ENCODE measurements around the gene SEC24D. TPM values are rescaled to one million over a fixed set of nuclear protein-coding genes. Genes with fewer than 3 reads are reported as not detected.

The SEC24D gene
- total RNA-seq, 1 donor from 2014 or later: 48.5 TPM

- TF ChIP-seq CTCF (IDR thresholded peaks at IDR 0.05; ENCODE audit: insufficient read depth, low read length, poor library complexity, severe bottlenecking): no peak
- no peak overlapping the region for H3K4me3 ChIP-seq (ENCODE audit: low read depth, low read length)
- DNase-seq (ENCODE audit: low read depth): no peak
- no peaks in the 10 kb centered on the region for H3K27me3 ChIP-seq (ENCODE audit: control insufficient read depth, insufficient read depth, low read length)
- peaks cover 1% of the 10 kb centered on the region for H3K36me3 ChIP-seq (ENCODE audit: control insufficient read depth, insufficient read depth, low read length)
These were observed 93.9 kb downstream of the SEC24D start for GRCh38 chr4:118742050-118742449.

- no peak for TF ChIP-seq CTCF (IDR thresholded peaks at IDR 0.05; ENCODE audit: insufficient read depth, low read length, poor library complexity, severe bottlenecking)
- Histone ChIP-seq H3K4me3 (ENCODE audit: low read depth, low read length) (no peak overlapping the region), H3K27me3 (ENCODE audit: control insufficient read depth, insufficient read depth, low read length) (no peaks in the 10 kb centered on the region), H3K36me3 (ENCODE audit: control insufficient read depth, insufficient read depth, low read length) (peaks cover under 1% of the 10 kb centered on the region)
- DNase-seq (ENCODE audit: low read depth): no peak
These were observed 94.5 kb downstream of the SEC24D start for GRCh38 chr4:118741301-118741855.

- DNase-seq (ENCODE audit: low read depth): no peak
- no peaks in the 10 kb centered on the region for H3K27me3 ChIP-seq (ENCODE audit: control insufficient read depth, insufficient read depth, low read length)
- no peaks in the 10 kb centered on the region for H3K36me3 ChIP-seq (ENCODE audit: control insufficient read depth, insufficient read depth, low read length)
- no peak for TF ChIP-seq CTCF (IDR thresholded peaks at IDR 0.05; ENCODE audit: insufficient read depth, low read length, poor library complexity, severe bottlenecking)
- no peak overlapping the region for H3K4me3 ChIP-seq (ENCODE audit: low read depth, low read length)
These were observed 95.1 kb downstream of the SEC24D start for GRCh38 chr4:118740869-118741268.

GRCh38 chr4:118739022-118739713, 96.8 kb downstream of the SEC24D start:
- Histone ChIP-seq H3K27me3 (ENCODE audit: control insufficient read depth, insufficient read depth, low read length) (no peaks in the 10 kb centered on the region), H3K36me3 (ENCODE audit: control insufficient read depth, insufficient read depth, low read length) (no peaks in the 10 kb centered on the region), H3K4me3 (ENCODE audit: low read depth, low read length) (no peak overlapping the region)
- no peak for DNase-seq (ENCODE audit: low read depth)
- no peak for TF ChIP-seq CTCF (IDR thresholded peaks at IDR 0.05; ENCODE audit: insufficient read depth, low read length, poor library complexity, severe bottlenecking)

- H3K4me3 ChIP-seq (ENCODE audit: low read depth, low read length): no peak overlapping the region
- no peaks in the 10 kb centered on the region for H3K27me3 ChIP-seq (ENCODE audit: control insufficient read depth, insufficient read depth, low read length)
- H3K36me3 ChIP-seq (ENCODE audit: control insufficient read depth, insufficient read depth, low read length): no peaks in the 10 kb centered on the region
- TF ChIP-seq CTCF (IDR thresholded peaks at IDR 0.05; ENCODE audit: insufficient read depth, low read length, poor library complexity, severe bottlenecking): no peak
- DNase-seq (ENCODE audit: low read depth): no peak
These were observed 97.8 kb downstream of the SEC24D start for GRCh38 chr4:118738090-118738489.

- no peak overlapping the region for H3K4me3 ChIP-seq (ENCODE audit: low read depth, low read length)
- no peak for DNase-seq (ENCODE audit: low read depth)
- no peak for TF ChIP-seq CTCF (IDR thresholded peaks at IDR 0.05; ENCODE audit: insufficient read depth, low read length, poor library complexity, severe bottlenecking)
- H3K36me3 ChIP-seq (ENCODE audit: control insufficient read depth, insufficient read depth, low read length): no peaks in the 10 kb centered on the region
- H3K27me3 ChIP-seq (ENCODE audit: control insufficient read depth, insufficient read depth, low read length): no peaks in the 10 kb centered on the region
These were observed 99.0 kb downstream of the SEC24D start for GRCh38 chr4:118736900-118737299.

Data from kidney epithelial cell (primary cell).